Measurements from ENCODE around the gene RUSC2.
"Not testable (repeated sequence)": the region's sequence is repeated elsewhere in the genome, so short reads cannot be mapped to it uniquely, and the experiment has no call there.

Gene RUSC2, protein sequence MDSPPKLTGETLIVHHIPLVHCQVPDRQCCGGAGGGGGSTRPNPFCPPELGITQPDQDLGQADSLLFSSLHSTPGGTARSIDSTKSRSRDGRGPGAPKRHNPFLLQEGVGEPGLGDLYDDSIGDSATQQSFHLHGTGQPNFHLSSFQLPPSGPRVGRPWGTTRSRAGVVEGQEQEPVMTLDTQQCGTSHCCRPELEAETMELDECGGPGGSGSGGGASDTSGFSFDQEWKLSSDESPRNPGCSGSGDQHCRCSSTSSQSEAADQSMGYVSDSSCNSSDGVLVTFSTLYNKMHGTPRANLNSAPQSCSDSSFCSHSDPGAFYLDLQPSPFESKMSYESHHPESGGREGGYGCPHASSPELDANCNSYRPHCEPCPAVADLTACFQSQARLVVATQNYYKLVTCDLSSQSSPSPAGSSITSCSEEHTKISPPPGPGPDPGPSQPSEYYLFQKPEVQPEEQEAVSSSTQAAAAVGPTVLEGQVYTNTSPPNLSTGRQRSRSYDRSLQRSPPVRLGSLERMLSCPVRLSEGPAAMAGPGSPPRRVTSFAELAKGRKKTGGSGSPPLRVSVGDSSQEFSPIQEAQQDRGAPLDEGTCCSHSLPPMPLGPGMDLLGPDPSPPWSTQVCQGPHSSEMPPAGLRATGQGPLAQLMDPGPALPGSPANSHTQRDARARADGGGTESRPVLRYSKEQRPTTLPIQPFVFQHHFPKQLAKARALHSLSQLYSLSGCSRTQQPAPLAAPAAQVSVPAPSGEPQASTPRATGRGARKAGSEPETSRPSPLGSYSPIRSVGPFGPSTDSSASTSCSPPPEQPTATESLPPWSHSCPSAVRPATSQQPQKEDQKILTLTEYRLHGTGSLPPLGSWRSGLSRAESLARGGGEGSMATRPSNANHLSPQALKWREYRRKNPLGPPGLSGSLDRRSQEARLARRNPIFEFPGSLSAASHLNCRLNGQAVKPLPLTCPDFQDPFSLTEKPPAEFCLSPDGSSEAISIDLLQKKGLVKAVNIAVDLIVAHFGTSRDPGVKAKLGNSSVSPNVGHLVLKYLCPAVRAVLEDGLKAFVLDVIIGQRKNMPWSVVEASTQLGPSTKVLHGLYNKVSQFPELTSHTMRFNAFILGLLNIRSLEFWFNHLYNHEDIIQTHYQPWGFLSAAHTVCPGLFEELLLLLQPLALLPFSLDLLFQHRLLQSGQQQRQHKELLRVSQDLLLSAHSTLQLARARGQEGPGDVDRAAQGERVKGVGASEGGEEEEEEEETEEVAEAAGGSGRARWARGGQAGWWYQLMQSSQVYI (N-terminal part only)
- 0.27 to 2.8 (median 1.3) reads per million in 4 experiments for total RNA-seq

DNA sequence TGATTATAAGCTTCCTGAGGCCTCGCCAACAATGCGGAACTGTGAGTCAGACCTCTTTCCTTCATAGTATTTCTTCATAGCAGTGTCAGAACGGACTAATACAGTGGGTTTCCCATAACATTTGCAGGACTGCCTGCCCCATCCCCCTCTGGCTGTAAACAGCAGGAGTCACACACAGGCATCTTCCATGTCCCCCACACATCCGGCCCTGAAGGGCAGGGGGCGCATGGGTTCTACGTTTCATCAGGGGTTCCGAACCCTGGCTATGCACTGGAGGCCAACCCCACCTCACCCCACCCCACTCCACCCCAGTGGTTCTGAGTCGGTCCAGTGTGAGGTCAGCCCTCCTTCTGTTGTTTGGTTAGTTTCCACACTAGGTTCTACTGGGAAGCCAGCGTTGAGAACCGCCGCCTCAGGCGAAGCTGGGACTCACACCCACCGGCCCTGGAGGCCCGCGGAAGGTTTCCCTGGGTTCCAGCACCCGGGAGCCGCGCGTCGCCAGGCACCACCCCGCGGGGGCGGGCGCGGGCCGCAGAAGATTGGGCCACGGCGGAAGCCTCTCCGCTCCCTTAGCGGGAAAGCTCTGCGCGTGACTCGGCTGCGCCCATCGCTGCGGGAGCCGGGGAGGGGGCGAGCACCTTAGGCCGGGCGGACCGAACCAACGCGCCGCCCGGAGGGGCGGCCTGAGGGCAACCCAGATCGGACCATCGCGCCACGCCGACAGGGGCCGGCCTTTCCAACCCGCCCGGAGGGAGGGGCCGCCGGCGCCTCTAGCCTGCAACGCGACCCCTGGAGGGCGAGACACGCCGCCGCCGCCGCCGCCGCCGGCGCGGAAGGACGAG is at the start of gene RUSC2:
RUSC2 (plus strand) TSS at position 799 of the 842 bp plus-strand sequence. CDS start 56,411 bp downstream, outside the sequence.
- DNase-seq = peak; percentile 11

DNA sequence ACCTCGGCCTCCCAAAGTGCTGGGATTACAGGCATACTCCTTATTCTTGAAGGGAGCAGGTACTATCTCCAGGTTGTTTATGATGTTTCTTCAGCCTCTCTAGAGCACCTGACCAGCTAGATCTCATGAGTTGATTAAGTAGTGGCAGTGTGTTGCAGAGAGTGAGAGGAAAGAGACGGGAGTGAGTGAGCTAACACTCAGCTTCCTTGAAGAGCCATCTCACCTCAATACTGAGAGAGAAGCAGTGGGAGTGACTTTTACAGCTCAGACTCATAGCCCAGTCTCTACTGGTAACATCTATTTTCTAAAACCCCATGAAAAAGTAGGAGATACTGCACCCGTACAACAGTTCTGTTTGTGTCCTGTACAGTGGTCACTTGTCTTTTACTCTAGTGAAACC is 43.9 kb upstream of the RUSC2 start:
- no peak for DNase-seq

DNA sequence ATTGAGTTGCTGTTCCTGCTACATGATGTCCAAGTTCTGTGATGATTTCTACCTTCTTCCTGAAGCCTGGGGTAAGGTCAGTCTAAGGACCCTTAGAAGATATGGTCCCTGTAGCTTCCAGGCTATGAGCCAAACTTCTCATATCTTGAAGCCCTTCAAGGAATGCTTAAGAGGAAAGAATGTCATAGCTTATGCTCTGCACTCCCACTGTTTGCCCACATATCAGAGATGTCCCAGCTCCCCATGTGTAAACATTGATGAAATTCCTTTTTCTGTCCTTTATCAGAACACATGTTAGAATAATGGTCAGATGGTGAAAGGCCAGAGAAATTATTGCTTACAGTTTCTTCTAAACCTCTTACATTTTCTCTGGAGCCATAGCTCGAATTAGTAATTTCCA is 41.4 kb upstream of the RUSC2 start:
- DNase-seq = no peak

DNA sequence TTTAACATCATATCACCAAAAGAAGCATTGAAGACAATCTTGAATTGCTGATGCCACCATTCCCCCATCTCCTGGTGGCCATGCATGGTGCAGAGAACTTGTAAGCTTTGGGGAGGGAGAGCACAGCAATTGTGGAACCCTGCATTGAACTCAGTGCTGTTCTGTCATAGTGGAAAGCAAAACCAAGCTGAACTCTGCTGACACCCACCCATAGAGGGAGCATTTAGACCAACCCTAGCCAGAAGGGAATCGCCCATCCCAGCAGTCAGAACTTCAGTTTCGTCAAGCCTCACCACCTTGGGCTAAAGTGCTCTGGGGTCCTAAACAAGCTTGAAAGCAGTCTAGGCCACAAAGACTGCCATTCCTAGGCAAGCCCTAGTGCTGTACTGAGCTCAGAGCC is 37.4 kb upstream of the RUSC2 start:
- DNase-seq = no peak

DNA sequence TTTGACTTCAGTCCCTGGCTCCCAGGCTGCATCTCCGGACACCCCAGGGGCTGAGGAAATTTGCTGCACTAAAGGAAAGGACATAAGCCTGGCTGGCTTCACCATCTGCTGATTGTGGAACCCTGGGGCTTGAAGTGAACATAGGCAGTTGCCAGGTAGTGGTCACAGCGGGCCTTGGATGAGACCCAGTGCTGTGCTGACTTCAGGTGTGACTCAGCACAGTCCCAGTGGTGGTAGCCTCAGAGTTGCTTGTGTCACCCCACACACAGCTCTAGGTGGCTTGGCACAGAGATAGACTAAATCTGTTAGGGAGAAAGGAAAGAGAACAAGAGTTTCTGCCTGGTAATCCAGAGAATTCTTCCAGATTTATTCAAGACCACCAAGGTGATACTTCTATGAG is 36.1 kb upstream of the RUSC2 start:
- no peak for DNase-seq

DNA sequence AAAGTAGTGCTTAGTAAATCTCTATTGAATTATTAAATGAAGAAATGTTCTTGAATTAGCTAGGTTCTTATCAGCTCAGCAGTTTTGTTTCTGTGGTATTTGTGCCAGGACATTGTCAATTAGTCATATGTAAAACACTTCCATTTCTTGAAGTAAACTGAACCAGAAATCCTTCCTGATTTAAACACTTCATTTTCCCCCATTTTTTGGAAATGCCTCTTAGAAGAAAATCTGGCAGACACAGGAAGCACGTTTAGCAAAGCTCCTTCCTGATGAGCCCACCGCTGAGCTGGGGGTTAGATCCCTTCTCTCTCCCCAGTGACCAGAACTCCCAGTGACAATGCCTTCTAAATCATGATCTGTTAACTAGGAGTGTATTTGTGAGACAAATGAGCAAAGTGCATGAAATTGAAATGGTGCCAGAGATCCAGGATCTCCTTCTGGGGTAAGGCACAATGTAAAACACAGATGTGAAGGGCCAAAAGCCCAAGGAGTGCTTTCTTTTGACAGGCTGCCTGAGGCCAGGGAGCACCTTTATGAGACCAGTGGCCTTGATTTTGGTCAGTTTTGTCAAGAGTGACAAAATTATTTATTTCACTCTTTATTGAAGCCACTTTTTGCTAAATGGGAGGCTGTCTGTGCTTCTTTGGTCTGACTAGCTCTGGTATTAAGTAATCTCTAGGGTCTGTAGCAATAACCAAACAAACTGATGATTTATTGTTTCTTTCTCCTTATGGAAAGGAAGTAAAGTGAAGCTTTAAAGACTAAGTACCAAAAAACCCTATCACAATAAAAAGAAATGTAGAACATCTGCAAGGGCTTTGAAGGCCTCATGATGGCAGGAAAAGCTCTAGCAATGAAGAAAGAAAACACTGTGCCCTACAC is 25.5 kb upstream of the RUSC2 start:
- no peak for DNase-seq

DNA sequence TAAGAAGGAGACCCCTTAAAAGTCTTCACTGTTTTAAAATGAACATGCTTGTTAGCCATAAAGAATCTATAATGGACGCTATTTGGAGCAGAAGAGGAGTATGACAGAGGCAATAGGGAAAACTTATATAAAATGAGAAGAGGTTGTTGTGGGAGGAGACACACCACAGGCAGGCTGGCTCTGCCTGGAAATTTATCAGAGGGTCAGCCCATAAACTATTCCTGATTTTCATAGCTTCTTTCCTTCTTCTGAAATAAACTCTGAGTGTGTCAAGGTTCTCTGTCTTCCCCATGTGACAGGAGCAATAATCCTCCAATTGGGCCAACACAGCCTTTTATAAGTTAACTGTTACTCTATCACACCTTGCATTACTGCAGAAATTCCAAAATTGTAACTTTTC is 19.6 kb upstream of the RUSC2 start:
- no peak for DNase-seq

DNA sequence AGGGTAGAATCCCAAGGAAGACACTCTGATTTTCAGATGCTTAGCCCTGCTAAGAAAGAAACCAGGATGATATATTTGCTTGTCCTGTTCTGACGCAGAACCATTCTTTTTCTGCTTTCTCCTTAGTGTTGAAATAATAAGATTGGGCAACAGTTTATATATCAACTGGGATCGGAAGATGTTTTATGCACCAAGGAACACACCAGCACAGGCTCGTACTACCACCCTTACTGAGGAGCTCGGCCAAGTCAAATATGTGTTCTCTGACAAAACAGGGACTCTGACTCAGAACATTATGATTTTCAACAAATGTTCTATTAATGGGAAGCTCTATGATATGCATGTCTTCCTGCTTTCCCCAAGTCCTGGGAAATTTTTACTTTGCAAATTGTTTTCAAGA is 19.0 kb upstream of the RUSC2 start:
- no peak for DNase-seq

DNA sequence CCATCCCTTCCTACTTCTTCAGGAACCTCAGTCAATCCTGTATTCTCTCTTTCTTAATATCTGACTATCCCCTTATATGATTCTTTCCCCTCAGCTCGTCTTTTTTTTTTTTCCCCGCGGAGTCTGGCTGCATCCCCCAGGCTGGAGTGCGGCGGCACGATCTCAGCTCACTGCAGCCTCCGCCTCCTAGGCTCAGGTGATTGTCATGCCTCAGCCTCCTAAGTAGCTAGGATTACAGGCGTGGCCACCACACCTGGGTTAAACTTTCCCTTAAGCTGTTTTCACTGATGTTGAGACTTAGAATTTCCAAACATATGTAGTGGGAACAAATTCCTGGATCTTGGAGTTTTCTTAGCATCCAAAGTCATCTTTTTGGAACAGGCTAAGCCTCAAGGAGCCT is 13.3 kb upstream of the RUSC2 start:
- no peak for DNase-seq

DNA sequence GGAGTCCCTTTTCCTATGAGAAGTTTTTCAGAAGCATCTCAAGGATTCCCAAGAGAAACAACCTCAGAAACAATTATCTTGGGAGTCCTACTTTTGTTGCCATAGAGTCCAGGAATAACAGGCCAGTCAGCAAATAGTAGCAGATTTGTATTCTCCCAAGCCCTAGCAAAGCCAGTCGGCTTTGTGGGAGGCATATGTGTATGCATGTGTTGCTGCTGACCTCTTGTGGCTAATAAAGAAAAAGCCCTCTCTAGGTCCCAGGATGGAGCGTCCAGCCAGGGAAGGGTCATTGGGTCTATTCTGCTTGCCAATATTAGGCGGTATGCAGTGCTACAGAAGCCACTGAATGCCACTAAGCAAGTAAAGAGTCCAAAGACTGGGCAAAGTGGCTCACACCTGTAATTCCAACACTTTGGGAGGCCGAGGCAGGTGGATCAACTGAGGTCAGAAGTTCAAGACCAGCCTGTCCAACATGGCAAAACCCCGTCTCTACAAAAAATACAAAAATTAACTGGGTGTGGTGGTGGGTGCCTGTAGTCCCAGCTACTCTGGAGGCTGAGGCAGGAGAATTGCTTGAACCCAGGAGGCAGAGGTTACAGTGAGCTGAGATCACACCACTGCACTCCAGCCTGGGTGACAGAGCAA is 12.6 kb upstream of the RUSC2 start:
- DNase-seq = not testable (repeated sequence)

DNA sequence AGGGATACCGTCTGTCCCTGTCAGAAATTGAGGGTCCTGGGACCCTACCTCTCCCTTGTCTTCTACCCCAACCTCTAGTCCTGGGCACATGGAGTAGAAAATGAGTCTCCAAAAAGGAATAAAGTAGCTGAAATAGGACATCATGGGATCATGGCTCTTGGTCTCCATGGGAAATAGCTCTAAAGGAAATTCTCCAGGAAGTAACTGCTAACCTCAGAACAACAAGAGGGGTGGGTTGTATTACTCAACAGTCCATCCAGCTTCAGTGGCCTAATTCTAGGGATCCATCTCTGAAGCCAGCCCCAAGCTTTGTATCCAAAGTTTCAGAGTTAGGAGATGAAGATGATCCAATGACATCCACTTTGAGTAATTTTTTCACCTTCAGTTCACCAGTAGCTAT is 11.0 kb upstream of the RUSC2 start:
- DNase-seq = no peak

DNA sequence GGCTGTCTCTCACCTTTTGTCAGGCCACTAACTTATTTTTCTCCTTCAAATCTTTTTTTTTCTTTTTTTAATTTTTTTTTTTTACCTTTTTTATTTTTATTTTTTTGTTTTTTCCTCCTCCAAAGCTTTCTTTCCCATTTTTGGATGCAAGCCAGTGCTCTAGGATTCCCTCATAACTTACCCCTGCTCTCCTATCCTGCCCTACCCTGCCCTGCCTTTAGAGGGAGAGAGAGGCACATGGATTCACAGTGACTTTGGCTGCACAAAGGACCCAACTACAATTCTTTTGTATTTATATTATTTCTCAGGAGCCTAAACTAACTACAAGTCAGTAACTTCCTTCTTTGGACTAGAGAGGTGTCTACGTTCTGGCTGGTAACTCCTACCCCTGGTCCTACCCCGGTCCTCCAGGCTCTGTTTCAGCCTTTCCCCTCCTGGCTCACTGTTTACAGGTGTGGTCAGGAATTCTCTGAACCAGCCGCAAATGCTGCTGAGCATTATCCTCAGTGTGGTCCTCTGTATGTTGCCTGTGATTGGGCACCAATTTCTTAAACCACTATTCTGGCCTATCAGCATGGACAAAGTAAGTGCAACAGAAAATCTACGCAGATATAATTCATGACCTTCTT is 8.4 kb upstream of the RUSC2 start:
- no peak for DNase-seq

DNA sequence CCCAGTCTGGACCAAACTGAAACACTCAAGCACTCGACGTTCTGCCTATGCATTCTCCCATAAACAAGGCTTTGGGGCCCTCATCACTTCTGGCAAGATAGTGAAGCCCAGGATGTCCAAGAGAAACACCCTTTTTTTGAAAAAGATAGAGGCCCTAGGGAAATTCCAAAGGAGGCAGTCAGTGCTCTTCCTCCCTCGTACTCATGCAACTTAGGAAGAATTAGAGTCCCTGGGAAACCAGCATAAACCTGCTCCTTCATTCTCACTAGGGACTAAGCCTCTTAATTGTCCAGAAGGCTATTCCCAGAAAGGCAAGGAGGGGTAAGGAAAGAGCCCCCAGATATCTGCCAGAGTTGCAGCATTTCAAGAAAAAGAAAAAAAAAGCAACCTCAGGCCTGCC is 7.8 kb upstream of the RUSC2 start:
- no peak for DNase-seq

DNA sequence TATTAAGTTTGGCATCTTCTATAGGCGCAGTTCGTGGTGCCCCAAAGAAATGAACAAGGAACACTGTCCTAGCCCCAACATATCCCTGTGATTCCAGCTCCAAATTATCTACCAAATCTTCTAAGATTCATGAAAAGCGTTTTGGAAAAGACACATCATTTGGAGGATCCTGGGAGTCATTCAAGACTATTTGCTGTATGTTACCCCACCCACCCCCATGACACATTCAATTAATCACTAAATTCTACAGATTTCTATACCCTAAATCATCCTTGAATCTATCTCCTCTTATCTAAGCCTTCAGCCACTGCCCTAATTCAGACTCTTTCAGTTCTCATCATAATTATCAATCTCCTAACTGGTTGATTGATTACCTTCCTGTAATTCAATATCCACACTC is 5.5 kb upstream of the RUSC2 start:
- no peak for DNase-seq

DNA sequence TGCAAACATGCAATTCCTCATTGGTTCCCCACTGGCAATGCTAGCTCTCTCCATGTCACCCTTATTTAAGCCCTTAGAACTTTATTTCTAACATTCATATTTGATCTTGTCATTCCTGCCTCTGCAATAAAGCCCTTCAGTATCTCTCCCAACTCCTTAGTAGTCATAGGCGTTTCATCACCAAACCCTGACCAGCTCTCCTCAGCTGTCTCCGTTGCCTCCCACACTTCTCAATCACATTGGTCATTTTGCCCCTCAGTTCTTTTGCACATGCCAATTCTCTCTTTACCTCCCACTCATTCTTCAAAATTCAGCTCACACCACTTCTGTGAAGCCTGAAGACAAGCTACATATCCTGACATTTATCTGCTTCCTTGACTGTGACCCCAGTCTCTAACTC is 2.8 kb upstream of the RUSC2 start:
- no peak for DNase-seq

DNA sequence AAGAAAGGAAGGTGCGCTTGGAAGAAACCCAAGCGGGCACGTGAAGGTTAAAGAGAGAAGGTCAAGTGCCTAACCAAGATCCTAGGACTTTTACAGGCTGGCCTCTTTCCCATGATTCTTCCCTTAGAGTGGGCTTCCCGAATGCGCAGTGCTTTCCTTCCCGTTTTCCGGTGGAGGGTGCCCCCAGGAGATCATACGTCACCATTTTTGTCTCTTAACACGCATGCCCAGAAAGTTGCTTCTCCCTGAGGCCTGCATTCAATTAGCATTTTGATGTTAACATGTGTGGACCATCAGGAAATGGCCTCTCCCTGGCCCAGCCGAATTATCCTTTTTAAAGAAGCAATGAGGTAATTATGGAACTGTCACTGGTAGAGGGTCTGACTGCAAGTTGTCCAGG is 1.9 kb upstream of the RUSC2 start:
- no peak for DNase-seq

DNA sequence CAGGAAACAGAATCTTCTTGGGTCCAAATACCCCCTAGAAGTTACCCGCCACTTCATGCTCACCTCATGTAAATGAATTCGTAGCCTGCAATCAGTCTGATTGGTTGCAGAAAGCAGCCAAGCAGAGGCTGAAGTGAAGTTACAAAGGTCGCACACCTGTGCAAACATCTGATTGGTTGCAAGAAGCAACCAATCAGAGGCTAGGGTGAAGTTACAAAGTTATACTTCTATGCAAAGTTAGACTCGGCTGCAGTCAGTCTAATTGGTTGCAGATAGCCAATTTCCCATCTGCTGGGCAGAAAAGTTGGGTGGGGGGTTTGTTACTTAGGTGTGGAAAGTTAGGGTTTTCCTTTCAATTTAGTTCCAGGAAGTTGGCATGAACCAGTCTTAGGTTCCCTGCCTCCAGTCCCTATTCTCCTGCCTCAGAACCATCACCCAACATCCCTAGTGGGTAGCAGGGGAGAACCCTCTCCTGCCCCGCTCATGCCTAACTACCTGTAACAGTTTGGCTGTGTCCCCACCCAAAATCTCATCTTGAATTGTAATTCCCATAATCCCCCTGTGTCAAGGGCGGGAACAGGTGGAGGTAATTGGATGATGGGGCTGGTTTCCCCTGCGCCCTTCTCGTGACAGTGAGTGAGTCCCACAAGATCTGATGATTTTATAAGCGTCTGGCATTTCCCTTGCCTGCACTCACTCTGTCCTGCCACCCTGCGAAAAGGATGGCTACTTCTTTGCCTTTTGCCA is 1.2 kb upstream of the RUSC2 start:
- no peak for DNase-seq

DNA sequence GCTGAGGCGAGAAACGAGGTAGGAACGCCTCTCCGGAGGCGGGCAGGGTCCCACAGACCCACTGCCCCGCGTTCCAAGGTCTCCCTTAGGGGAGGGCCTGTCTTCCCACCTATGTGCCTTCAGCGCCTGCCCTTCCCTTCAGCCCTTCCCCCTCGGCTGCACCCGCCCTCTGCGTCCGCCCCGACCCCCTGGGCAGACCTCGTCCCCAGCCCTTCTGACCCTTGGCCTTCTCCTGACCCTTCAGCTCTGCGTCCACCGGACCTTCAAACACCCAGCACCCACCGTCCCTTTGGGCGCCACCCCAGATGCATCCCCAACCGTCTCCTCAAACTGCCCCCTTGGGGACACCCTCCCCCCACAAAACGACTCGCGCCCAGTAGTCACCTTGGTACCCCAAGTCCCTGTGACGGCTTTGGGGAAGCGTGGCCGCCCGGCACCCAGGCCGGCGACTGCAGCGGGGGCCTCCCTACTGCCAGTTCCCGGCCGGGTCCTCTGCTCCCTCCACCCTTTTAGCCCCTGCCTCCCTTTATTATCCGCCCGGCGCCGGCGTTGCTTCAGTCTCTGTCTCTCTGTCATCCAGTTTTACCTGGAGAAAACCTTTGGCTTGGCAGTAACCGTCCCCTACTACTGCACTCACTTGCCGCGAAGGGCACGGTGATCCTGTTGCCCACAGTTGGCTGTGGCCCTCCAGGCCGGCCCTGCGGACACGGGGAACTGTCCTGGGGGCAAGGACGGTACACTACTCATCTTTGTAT is 421 bp downstream of the RUSC2 start:
- DNase-seq = no peak
